Upper lobe of right lung (tissue), 1 donor: Measurements from ENCODE around the gene SPRR2B. TPM values are rescaled to one million over a fixed set of nuclear protein-coding genes. Genes with fewer than 3 reads are reported as not detected.

Experiments
- ATAC-seq: fragments of 200-7000 bp; cut with Tn5 transposase; one replicate; pipeline ENCODE4 v1.9.1; 2020; ENCODE audit warnings: mild to moderate bottlenecking, moderate library complexity
- DNase-seq: peaks from one replicate; pipeline ENCODE4 v3.0.0-alpha.2; 2020
- H3K27ac ChIP-seq: fragments of 200-600 bp; one replicate; pipeline ENCODE4 v1.8.0; 2022
- H3K27me3 ChIP-seq: fragments of 200-600 bp; one replicate; pipeline ENCODE4 v1.8.0; 2022; ENCODE audit warnings: mild to moderate bottlenecking
- H3K36me3 ChIP-seq: fragments of 200-600 bp; one replicate; pipeline ENCODE4 v1.8.0; 2022
- H3K4me1 ChIP-seq: fragments of 200-600 bp; one replicate; pipeline ENCODE4 v1.8.0; 2022
- H3K4me3 ChIP-seq: fragments of 200-600 bp; one replicate; pipeline ENCODE4 v1.8.0; 2022; ENCODE audit warnings: mild to moderate bottlenecking
- H3K9me3 ChIP-seq: fragments of 200-600 bp; one replicate; pipeline ENCODE4 v1.8.0; 2022
- intact Hi-C: fragments of 100-400 bp; cut with DNase I; formaldehyde crosslinking; loops from one replicate; pipeline ENCODE4 v1.11.0; 2022
- total RNA-seq: library from RNA; stranded (reverse); fragmentation: NEBNext Ultra II Directional; extraction: Animal tissue kit (Norgen Biotek cat#: 25700); gene quantifications from one replicate; pipeline ENCODE4 v1.2.1, GENCODE V29; 2021
- TF ChIP-seq, protein P1 (sequence below): fragments of 200-600 bp; IDR thresholded peaks from one replicate; pipeline ENCODE4 v1.8.0; 2022; ENCODE audit warnings: antibody characterized with exemption
- donor health status: DM: no; HTN: yes; CAD: no; lungs with severe emphysema.

The SPRR2B gene
- total RNA-seq, 1 donor from 2014 or later: not detected

- Histone ChIP-seq H3K36me3 (no peaks in the 10 kb centered on the region), H3K4me1 (no peaks in the 10 kb centered on the region), H3K4me3 (no peak overlapping the region), H3K27me3 (no peaks in the 10 kb centered on the region), H3K9me3 (no peaks in the 10 kb centered on the region), H3K27ac (no peak overlapping the region)
- ATAC-seq: peak; percentile 19
- DNase-seq: no peak
- intact Hi-C loops: no loop called here
- TF ChIP-seq, protein P1, sequence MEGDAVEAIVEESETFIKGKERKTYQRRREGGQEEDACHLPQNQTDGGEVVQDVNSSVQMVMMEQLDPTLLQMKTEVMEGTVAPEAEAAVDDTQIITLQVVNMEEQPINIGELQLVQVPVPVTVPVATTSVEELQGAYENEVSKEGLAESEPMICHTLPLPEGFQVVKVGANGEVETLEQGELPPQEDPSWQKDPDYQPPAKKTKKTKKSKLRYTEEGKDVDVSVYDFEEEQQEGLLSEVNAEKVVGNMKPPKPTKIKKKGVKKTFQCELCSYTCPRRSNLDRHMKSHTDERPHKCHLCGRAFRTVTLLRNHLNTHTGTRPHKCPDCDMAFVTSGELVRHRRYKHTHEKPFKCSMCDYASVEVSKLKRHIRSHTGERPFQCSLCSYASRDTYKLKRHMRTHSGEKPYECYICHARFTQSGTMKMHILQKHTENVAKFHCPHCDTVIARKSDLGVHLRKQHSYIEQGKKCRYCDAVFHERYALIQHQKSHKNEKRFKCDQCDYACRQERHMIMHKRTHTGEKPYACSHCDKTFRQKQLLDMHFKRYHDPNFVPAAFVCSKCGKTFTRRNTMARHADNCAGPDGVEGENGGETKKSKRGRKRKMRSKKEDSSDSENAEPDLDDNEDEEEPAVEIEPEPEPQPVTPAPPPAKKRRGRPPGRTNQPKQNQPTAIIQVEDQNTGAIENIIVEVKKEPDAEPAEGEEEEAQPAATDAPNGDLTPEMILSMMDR: no peak
These were observed 22.2 kb downstream of the SPRR2B start for GRCh38 chr1:153049211-153049610.

- TF ChIP-seq, protein P1: no peak
- no peaks in the 10 kb centered on the region for H3K9me3 ChIP-seq
- no peak within 1 kb of the TSS for H3K4me3 ChIP-seq
- H3K4me1 ChIP-seq: no peaks in the 10 kb centered on the region
- DNase-seq (no peak), ATAC-seq (no peak)
- H3K27ac ChIP-seq: no peak within 1 kb of the TSS
- H3K36me3 ChIP-seq: no peaks in the 10 kb centered on the region
- H3K27me3 ChIP-seq: no peaks in the 10 kb centered on the region
- intact Hi-C loops: no loop called here
These were observed 30.3 kb downstream of the SPRR2B start, which contains the start of gene SPRR2D for GRCh38 chr1:153040950-153041631. Gene SPRR2D (minus strand): TSS chr1:153041120. CDS start chr1:153040346, 774 bp downstream.

GRCh38 chr1:153035211-153035610 lies 36.2 kb downstream of the SPRR2B start:
- DNase-seq: no peak
- H3K4me1 ChIP-seq: no peaks in the 10 kb centered on the region
- no peaks in the 10 kb centered on the region for H3K36me3 ChIP-seq
- H3K4me3 ChIP-seq: no peak overlapping the region
- TF ChIP-seq, protein P1: no peak
- ATAC-seq: no peak
- H3K27ac ChIP-seq: no peak overlapping the region
- no peaks in the 10 kb centered on the region for H3K27me3 ChIP-seq
- intact Hi-C loops: no loop called here
- no peaks in the 10 kb centered on the region for H3K9me3 ChIP-seq

- intact Hi-C loops: no loop called here
- ATAC-seq (peak; percentile 70), DNase-seq (no peak)
- no peaks in the 10 kb centered on the region for H3K36me3 ChIP-seq
- no peak overlapping the region for H3K27ac ChIP-seq
- H3K27me3 ChIP-seq: no peaks in the 10 kb centered on the region
- no peaks in the 10 kb centered on the region for H3K4me1 ChIP-seq
- no peaks in the 10 kb centered on the region for H3K9me3 ChIP-seq
- TF ChIP-seq, protein P1: no peak
- H3K4me3 ChIP-seq: no peak overlapping the region
These were observed 38.6 kb downstream of the SPRR2B start for GRCh38 chr1:153032677-153033308.

- H3K9me3 ChIP-seq: no peaks in the 10 kb centered on the region
- ATAC-seq: no peak
- no peak overlapping the region for H3K4me3 ChIP-seq
- DNase-seq: no peak
- H3K4me1 ChIP-seq: no peaks in the 10 kb centered on the region
- H3K36me3 ChIP-seq: no peaks in the 10 kb centered on the region
- H3K27ac ChIP-seq: no peak overlapping the region
- H3K27me3 ChIP-seq: no peaks in the 10 kb centered on the region
- intact Hi-C loops: no loop called here
- TF ChIP-seq, protein P1: no peak
These were observed 39.3 kb downstream of the SPRR2B start for GRCh38 chr1:153032073-153032472.
